ENCODE results near the gene LEMD3.

The LEMD3 gene

GRCh38 chr12:65208125-65208524 is 38.7 kb downstream of the LEMD3 start:
- DNase-seq (ENCODE audit: low read depth in 2 of 2): no peak

- no peak for DNase-seq (ENCODE audit: low read depth in 2 of 2)
These were observed 39.7 kb downstream of the LEMD3 start for GRCh38 chr12:65208964-65209654.

DNA sequence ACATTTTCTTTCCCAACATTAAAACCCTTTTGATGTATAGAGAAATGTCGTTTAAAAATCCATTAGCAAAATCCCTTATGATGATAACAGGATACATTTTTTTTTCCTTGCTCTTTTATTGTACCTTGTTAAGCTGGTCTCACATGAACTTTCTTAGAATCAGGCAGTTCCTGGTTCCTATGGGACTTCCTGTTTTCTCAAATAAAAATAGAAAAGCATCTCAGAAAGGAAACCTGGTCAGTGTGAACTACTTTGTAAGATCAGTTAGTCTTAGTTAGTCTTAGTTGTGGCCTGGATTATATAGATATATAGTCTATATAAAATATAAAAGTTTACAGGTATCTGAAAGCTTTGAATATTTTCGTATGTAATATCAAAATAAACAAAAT is 40.3 kb downstream of the LEMD3 start:
- DNase-seq (ENCODE audit: low read depth in 2 of 2): no peak

GRCh38 chr12:65217086-65217485 is 47.7 kb downstream of the LEMD3 start:
- DNase-seq (ENCODE audit: low read depth in 2 of 2): no peak

- no peak for DNase-seq (ENCODE audit: low read depth in 2 of 2)
These were observed 51.4 kb downstream of the LEMD3 start for GRCh38 chr12:65220761-65221160.

DNA sequence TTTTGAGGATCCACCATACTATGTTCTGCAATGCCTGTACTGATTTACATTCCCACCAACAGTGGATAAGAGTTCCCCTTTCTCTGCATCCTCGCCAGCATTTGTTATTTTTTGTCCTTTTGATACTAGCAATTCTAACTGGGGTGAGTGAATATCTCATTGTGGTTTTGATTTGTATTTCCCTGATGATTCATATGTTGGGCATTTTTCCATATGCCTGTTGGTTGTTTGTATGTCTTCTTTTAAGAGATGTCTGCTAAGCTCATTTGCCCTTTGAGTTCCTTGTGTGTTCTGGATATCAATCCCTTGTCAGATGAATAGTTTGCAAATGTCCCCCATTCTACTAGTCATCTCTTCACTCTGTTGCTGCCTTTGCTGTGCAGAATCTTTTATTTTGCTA is 60.1 kb downstream of the LEMD3 start:
- DNase-seq (ENCODE audit: low read depth in 2 of 2): no peak

DNA sequence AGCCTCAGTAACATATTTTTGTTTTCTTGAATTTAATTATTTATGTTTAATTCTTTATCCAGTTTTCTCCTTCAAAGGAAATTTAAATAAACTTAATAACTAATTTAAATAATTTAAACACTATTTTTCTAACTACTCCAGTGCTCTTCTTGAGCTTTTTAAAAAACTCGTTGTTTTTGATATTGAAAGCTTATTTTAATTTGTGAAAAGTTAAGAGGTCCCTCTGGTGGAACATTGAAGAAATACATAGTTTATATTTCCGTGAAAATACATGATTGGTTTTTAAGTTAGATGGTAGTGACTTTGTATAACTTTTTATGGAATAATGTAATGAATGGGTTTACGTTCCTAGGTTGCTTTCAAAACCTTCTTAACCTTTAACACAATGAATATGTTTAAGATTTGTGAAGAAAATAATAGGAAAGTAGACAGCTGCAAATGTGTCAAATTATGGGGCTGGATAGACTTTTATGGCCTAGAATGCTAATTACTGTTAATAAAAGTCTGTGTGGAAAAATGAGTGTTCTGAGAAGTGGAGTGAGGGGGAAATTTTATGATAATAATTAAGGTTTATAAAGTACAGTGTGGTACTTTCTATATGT is 63.2 kb downstream of the LEMD3 start:
- DNase-seq (ENCODE audit: low read depth in 2 of 2): no peak

GRCh38 chr12:65237153-65237552 is 67.8 kb downstream of the LEMD3 start:
- no peak for DNase-seq (ENCODE audit: low read depth in 2 of 2)

- no peak for DNase-seq (ENCODE audit: low read depth in 2 of 2)
These were observed 69.2 kb downstream of the LEMD3 start for GRCh38 chr12:65238609-65239008.

DNA sequence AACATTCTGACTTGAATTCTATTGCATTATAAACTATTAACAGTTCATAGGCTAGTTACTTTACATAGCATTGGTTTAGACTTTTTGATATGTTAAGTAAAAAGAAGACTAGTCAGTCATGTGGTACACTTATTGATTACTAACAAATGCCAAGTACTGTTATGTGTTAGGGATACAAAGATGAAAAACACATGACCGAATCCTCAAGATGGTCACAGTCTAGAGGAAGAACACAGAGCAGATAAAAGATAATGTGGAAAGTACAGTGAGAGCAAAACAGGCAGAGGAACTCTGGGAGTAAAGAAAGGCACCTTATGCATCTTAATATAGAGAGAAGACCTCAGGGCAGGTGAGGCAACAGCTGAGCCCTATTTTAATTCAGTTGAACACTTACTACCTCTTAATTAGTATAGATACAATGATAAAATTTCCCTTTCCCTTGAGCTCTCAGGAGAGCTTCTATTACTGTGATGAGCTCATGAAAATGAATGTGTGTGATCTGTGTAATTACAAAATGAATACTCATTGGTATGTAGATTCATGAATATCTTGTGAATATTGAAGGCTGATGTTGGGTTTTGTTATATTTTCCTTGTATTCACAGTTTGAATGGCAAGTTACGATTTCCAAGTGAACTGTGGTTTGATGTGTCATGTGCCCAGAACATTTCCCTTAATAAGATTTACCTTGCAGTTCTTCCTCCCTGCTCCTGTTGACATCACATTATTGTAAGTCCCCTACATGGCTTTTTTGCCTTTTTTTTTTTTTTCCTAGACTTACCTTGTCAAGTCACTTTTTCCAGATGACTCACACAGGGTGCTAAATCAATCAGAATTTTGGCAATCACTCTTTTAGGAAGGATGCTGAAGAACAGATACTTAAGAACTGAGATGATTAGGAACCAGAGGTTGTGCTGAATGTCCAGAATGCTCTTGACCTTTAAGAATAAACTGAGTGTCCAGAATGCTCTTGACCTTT is 79.6 kb downstream of the LEMD3 start:
- DNase-seq (ENCODE audit: low read depth in 2 of 2): no peak

GRCh38 chr12:65252515-65252914 is 83.1 kb downstream of the LEMD3 start:
- no peak for DNase-seq (ENCODE audit: low read depth in 2 of 2)

DNA sequence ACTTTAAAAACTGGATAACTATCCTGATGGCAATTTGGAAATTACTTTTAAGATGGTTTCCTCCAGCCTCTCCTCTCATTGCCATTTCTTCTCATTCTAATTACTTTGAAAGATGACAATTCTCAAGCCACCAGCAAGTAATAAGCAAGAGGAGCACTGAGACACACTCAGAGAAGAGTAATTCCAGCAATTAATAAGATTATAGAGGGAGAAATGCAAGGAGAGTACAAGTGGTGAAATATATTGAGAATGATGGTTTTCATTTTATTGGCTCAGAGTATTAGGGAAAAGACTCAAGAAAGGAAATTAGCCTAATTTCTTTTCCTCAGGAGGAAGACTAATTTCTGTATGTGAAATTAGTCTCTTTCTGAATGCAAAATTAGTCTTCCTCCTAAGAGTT is 88.6 kb downstream of the LEMD3 start:
- no peak for DNase-seq (ENCODE audit: low read depth in 2 of 2)

DNA sequence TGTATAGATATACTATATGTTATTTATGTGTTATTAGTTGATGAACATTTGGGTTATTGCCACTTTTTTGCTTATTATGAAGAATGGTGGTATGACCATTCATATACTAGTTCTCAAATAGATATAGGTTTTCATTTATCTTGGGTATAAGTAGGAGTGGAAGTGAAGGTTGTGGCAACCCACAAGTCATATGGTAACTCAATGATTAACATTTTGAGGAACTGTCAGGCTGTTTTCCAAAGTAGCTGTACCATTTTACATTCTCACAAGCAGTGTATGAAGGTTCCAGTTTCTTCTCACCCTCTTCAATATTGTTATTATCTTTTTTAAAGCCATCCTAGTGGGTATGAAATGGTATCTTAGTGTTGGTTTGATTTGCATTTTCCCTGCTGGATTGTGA is 90.1 kb downstream of the LEMD3 start:
- DNase-seq (ENCODE audit: low read depth in 2 of 2): no peak

GRCh38 chr12:65263777-65264176 is 94.4 kb downstream of the LEMD3 start:
- no peak for DNase-seq (ENCODE audit: low read depth in 2 of 2)

DNA sequence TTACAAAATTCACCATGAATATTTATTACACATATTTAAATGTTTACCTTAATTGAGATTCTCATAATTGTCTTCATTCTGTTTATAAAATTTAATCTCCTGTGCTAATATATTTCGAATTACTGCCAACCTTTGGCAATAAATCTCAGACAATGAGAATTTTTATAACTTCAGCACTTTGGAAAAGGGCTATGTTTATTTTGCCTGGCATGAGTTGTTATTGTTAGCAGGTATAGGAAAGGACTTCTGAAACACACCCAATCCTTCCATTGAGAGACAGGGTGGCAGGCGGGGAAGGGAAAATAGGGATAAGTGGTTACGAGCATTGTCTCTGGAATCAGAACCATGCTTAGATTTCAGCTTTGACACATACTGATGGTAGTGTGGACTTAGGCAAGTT is 97.0 kb downstream of the LEMD3 start:
- no peak for DNase-seq (ENCODE audit: low read depth in 2 of 2)

GRCh38 chr12:65269603-65270002 is 100.2 kb downstream of the LEMD3 start:
- no peak for DNase-seq (ENCODE audit: low read depth in 2 of 2)

GRCh38 chr12:65274602-65275272 is 105.4 kb downstream of the LEMD3 start:
- DNase-seq (ENCODE audit: low read depth in 2 of 2): no peak

GRCh38 chr12:65275627-65276026 is 106.2 kb downstream of the LEMD3 start:
- DNase-seq (ENCODE audit: low read depth in 2 of 2): no peak

GRCh38 chr12:65276916-65277530 is 107.6 kb downstream of the LEMD3 start:
- DNase-seq (ENCODE audit: low read depth in 2 of 2): no peak

GRCh38 chr12:65277994-65278575 is 108.7 kb downstream of the LEMD3 start:
- no peak for DNase-seq (ENCODE audit: low read depth in 2 of 2)
